HepG2 (cell line): ENCODE data around the gene WDR73. TPM values are rescaled to one million over a fixed set of nuclear protein-coding genes. Genes with fewer than 3 reads are reported as not detected.
A peak's percentile ranks its signal among the peaks of the same experiment; 100 is the strongest.

Experiments
- AGO2 ChIP-seq: fragments of 200-400 bp; formaldehyde crosslinking; optimal IDR thresholded peaks from 2 replicates; pipeline ENCODE3; 2017; ENCODE audit warnings: mild to moderate bottlenecking, low read depth, low read length, moderate library complexity
- ARNTL ChIP-seq: sonication (generic); formaldehyde crosslinking; IDR thresholded peaks from 2 replicates; pipeline ENCODE4 v1.4.0; 2020; ENCODE audit warnings: mild to moderate bottlenecking, missing genetic modification reagents
- CREB1 ChIP-seq, 2 experiments: fragments of 450-650 bp in 1 of 2; IDR thresholded peaks; 2 replicates each; pipeline ENCODE4 v1.6.1; 2016 to 2017; ENCODE audit warnings: control low read depth in 1 of 2, mild to moderate bottlenecking in 1 of 2, missing compliant biosample characterization in 1 of 2, missing genetic modification characterization in 1 of 2
- GMEB1 ChIP-seq: sonication (generic); formaldehyde crosslinking; IDR thresholded peaks from 2 replicates; pipeline ENCODE4 v1.5.1; 2020; ENCODE audit warnings: missing genetic modification reagents, mild to moderate bottlenecking, borderline replicate concordance
- HCFC1 ChIP-seq: fragments of 150-350 bp; IDR thresholded peaks from 2 replicates; pipeline ENCODE4 v1.6.1; 2014; ENCODE audit warnings: low read depth, low read length
- HNF4A ChIP-seq: sonication (generic); formaldehyde crosslinking; IDR thresholded peaks from 2 replicates; pipeline ENCODE4 v1.4.0; 2020; ENCODE audit warnings: missing genetic modification reagents
- HNRNPLL ChIP-seq: fragments of 200-400 bp; formaldehyde crosslinking; IDR thresholded peaks from 2 replicates; pipeline ENCODE4 v1.6.1; 2017; ENCODE audit warnings: mild to moderate bottlenecking, low read depth, low read length; ENCODE audit not compliant: poor library complexity, severe bottlenecking
- JDP2 ChIP-seq: sonication (generic); formaldehyde crosslinking; IDR thresholded peaks from 2 replicates; pipeline ENCODE4 v1.8.1; 2022; ENCODE audit warnings: missing genetic modification reagents, borderline replicate concordance
- MAFG ChIP-seq: sonication (generic); formaldehyde crosslinking; IDR thresholded peaks from 2 replicates; pipeline ENCODE4 v1.5.1; 2020; ENCODE audit warnings: mild to moderate bottlenecking, missing genetic modification reagents
- MED13 ChIP-seq: sonication (generic); formaldehyde crosslinking; IDR thresholded peaks from 2 replicates; pipeline ENCODE4 v1.5.0; 2020; ENCODE audit warnings: missing genetic modification reagents
- MTA1 ChIP-seq: sonication (generic); formaldehyde crosslinking; IDR thresholded peaks from 2 replicates; pipeline ENCODE4 v1.4.0; 2020; ENCODE audit warnings: missing genetic modification reagents, mild to moderate bottlenecking, borderline replicate concordance
- NFKBIZ ChIP-seq: IDR thresholded peaks from 2 replicates; pipeline ENCODE4 v1.6.1; 2018; ENCODE audit warnings: missing genetic modification reagents, missing compliant biosample characterization
- NFYB ChIP-seq: sonication (generic); formaldehyde crosslinking; IDR thresholded peaks from 2 replicates; pipeline ENCODE4 v1.4.0; 2020; ENCODE audit warnings: missing genetic modification reagents
- PHF8 ChIP-seq: sonication (generic); formaldehyde crosslinking; IDR thresholded peaks from 2 replicates; pipeline ENCODE4 v1.5.0; 2020; ENCODE audit warnings: missing genetic modification reagents
- POGK ChIP-seq: sonication (generic); formaldehyde crosslinking; conservative IDR thresholded peaks from 2 replicates; pipeline ENCODE4 v1.8.0; 2022; ENCODE audit warnings: mild to moderate bottlenecking, moderate library complexity, missing genetic modification reagents
- RARA ChIP-seq: IDR thresholded peaks from 2 replicates; pipeline ENCODE4 v1.6.1; 2016; ENCODE audit warnings: missing genetic modification reagents, missing compliant biosample characterization
- TBX2 ChIP-seq: sonication (generic); formaldehyde crosslinking; IDR thresholded peaks from 2 replicates; pipeline ENCODE4 v1.5.0; 2020; ENCODE audit warnings: missing genetic modification reagents, mild to moderate bottlenecking, borderline replicate concordance
- TFAP4 ChIP-seq: sonication (generic); IDR thresholded peaks from 2 replicates; pipeline ENCODE4 v1.6.1; 2016; ENCODE audit warnings: low read depth, borderline replicate concordance
- ZBTB14 ChIP-seq: sonication (generic); formaldehyde crosslinking; IDR thresholded peaks from 2 replicates; pipeline ENCODE4 v1.4.0; 2020; ENCODE audit warnings: missing genetic modification reagents
- ZBTB20 ChIP-seq: sonication (generic); formaldehyde crosslinking; IDR thresholded peaks from 2 replicates; pipeline ENCODE4 v1.8.1; 2023; ENCODE audit warnings: missing genetic modification reagents, low read depth, mild to moderate bottlenecking, borderline replicate concordance
- ZNF138 ChIP-seq: sonication (generic); formaldehyde crosslinking; IDR thresholded peaks from 2 replicates; pipeline ENCODE4 v1.5.0; 2020; ENCODE audit warnings: mild to moderate bottlenecking, low read depth, missing genetic modification reagents
- ZNF256 ChIP-seq: sonication (generic); formaldehyde crosslinking; conservative IDR thresholded peaks from 2 replicates; pipeline ENCODE4 v1.4.0; 2020; ENCODE audit warnings: missing genetic modification reagents
- ZNF33B ChIP-seq: sonication (generic); formaldehyde crosslinking; IDR thresholded peaks from 2 replicates; pipeline ENCODE4 v1.5.1; 2020; ENCODE audit warnings: mild to moderate bottlenecking, missing genetic modification reagents
- ZNF746 ChIP-seq: sonication (generic); formaldehyde crosslinking; IDR thresholded peaks from 2 replicates; pipeline ENCODE4 v1.8.0; 2022; ENCODE audit warnings: mild to moderate bottlenecking, missing genetic modification reagents
- polyA plus RNA-seq, 8 experiments: library from polyadenylated mRNA; depleted of rRNA in 3 of 8; stranded (reverse) in 7 of 8; unstranded in 1 of 8; fragments of >200 nt; fragmentation: Illumina TruSeq in 4 of 8; extraction: Trizol in 4 of 8; gene quantifications; 2 replicates each; pipeline versions ENCODE4 v1.2.1 to v1.2.3, GENCODE V29; 2011 to 2016; ENCODE audit warnings: low read depth in 4 of 8, missing spikeins in 1 of 8, mixed read lengths in 1 of 8; ENCODE audit not compliant: insufficient read depth in 1 of 8
- total RNA-seq, 5 experiments: library from RNA; depleted of rRNA; stranded (reverse); fragments of >200 nt; fragmentation: Illumina TruSeq; extraction: Trizol; gene quantifications; 2 replicates each; pipeline ENCODE4 v1.2.3, GENCODE V29; 2016; ENCODE audit warnings: low read depth in 1 of 5

Gene WDR73
- total and polyA plus RNA-seq, 2 of the 13 experiments (the other 11 are each of a cell fraction or from before 2014, with no cell fraction given), result 20.0 to 35.5 TPM

GRCh38 chr15:84600687-84601554 lies 53.2 kb downstream of the WDR73 start, which contains the start of gene ZSCAN2 (continued):
- TF ChIP-seq HNF4A (CRISPR knock-in tag) (no peak), ZNF33B (CRISPR knock-in tag) (peak; percentile 30; the same call in 1 of the 2 replicates), TBX2 (CRISPR knock-in tag) (peak; percentile 34), ZBTB20 (CRISPR knock-in tag) (peak; percentile 44; the same call in 1 of the 2 replicates), JDP2 (CRISPR knock-in tag) (no peak), MTA1 (CRISPR knock-in tag) (peak; percentile 73; the same call in 1 of the 2 replicates), MED13 (CRISPR knock-in tag) (no peak; the same call in 1 of the 2 replicates), ZNF256 (peak; percentile 37; the same call in 1 of the 2 replicates), ZNF138 (CRISPR knock-in tag) (0 out of 2 replicates have a peak, but pooled peaks have one; percentile 48), NFKBIZ (peak; percentile 51; the same call in 1 of the 2 replicates), AGO2 (peak; percentile 72), POGK (CRISPR knock-in tag) (peak; percentile 92), HCFC1 (peak; percentile 86), GMEB1 (CRISPR knock-in tag) (peak; percentile 71), NFYB (peak; percentile 90), ZNF746 (peak; percentile 10; the same call in 1 of the 2 replicates), ZBTB14 (CRISPR knock-in tag) (peak; percentile 52), HNRNPLL (peak; percentile 83), RARA (CRISPR knock-in tag) (peak; percentile 4; the same call in 1 of the 2 replicates), ARNTL (CRISPR knock-in tag) (peak; percentile 46; the same call in 1 of the 2 replicates), CREB1 (IDR thresholded peaks at IDR 0.05) (no peak), CREB1 (CRISPR knock-in tag; IDR thresholded peaks at IDR 0.05) (0 out of 2 replicates have a peak, but pooled peaks have one; percentile 30), MAFG (CRISPR knock-in tag) (no peak), PHF8 (CRISPR knock-in tag) (peak; percentile 94), TFAP4 (peak; percentile 72)
